ENCODE data around the gene GBF1. TPM values are rescaled to one million over a fixed set of nuclear protein-coding genes. Genes with fewer than 3 reads are reported as not detected.

The GBF1 gene
- total and polyA plus RNA-seq, 7 experiments from 2014 or later: 8.5 to 47.2 (median 37.2) TPM

GRCh38 chr10:102413806-102414561, 168.7 kb downstream of the GBF1 start:
- no peaks in the 10 kb centered on the region for H3K36me3 ChIP-seq (ENCODE audit: control insufficient read depth in 2 of 3, insufficient read depth in 3 of 3, low read length in 3 of 3)
- no peaks in the 10 kb centered on the region for H3K36me3 Mint-ChIP-seq
- H3K27ac ChIP-seq (ENCODE audit: low read depth, low read length): no peak overlapping the region
- peaks cover 26 to 56% (median 40%) of the 10 kb centered on the region in 5 donors for H3K27me3 Mint-ChIP-seq
- H3K4me3 ChIP-seq (ENCODE audit: low read length): no peak overlapping the region
- intact Hi-C loops (cut with micrococcal nuclease): no loop called here
- peaks cover 6 to 25% of the 10 kb centered on the region in 2 donors for H3K4me1 ChIP-seq (ENCODE audit: control insufficient read depth in 2 of 2, insufficient read depth in 2 of 2, low read length in 2 of 2)
- DNase-seq (no peak), ATAC-seq (no peak)
- ChIA-PET POLR2A (interaction anchor here (5.1 kb wide), 1 partner anchor 17 kb away, joined by 55 read pairs; the partner anchor contains the start of gene NFKB2), CTCF (no interaction called here)
- peaks cover 0 to 5% (median 0%) of the 10 kb centered on the region in 11 donors for H3K9me3 Mint-ChIP-seq
- peak overlapping the region in 1 of 9 donors; percentile 58 for H3K27ac Mint-ChIP-seq
- H3K4me3 Mint-ChIP-seq: peak overlapping the region in 1 of 10 donors; percentile 35
- no peaks in the 10 kb centered on the region for H3K9me3 ChIP-seq (ENCODE audit: control insufficient read depth in 2 of 3, low read length in 3 of 3)
- H3K27me3 ChIP-seq (ENCODE audit: control insufficient read depth in 2 of 2, insufficient read depth in 2 of 2, low read length in 2 of 2): peaks cover 4 to 6% of the 10 kb centered on the region in 2 donors
- peaks cover 21 to 41% (median 32%) of the 10 kb centered on the region in 7 donors for H3K4me1 Mint-ChIP-seq

GRCh38 chr10:102414749-102415148, 169.4 kb downstream of the GBF1 start:
- DNase-seq: peak in 1 of 9 donors; percentile 9
- peaks cover 16 to 43% (median 33%) of the 10 kb centered on the region in 7 donors for H3K4me1 Mint-ChIP-seq
- H3K27me3 Mint-ChIP-seq: peaks cover 26 to 52% (median 38%) of the 10 kb centered on the region in 5 donors
- no peak overlapping the region for H3K27ac Mint-ChIP-seq
- Histone ChIP-seq H3K27ac (ENCODE audit: low read depth, low read length) (no peak overlapping the region), H3K36me3 (ENCODE audit: control insufficient read depth in 2 of 3, insufficient read depth in 3 of 3, low read length in 3 of 3) (no peaks in the 10 kb centered on the region), H3K4me3 (ENCODE audit: low read length) (no peak overlapping the region), H3K4me1 (ENCODE audit: control insufficient read depth in 2 of 2, insufficient read depth in 2 of 2, low read length in 2 of 2) (peaks cover 10 to 27% of the 10 kb centered on the region in 2 donors), H3K27me3 (ENCODE audit: control insufficient read depth in 2 of 2, insufficient read depth in 2 of 2, low read length in 2 of 2) (peaks cover 2 to 4% of the 10 kb centered on the region in 2 donors), H3K9me3 (ENCODE audit: control insufficient read depth in 2 of 3, low read length in 3 of 3) (no peaks in the 10 kb centered on the region)
- POLR2A ChIA-PET: interaction anchor here (0.9 kb wide), 1 partner anchor 13 kb away, joined by 3 read pairs; no protein-coding TSS in a partner anchor
- peaks cover 0 to 7% (median 0%) of the 10 kb centered on the region in 11 donors for H3K9me3 Mint-ChIP-seq
- no peak for ATAC-seq
- CTCF ChIA-PET: no interaction called here
- intact Hi-C loops (cut with micrococcal nuclease): no loop called here
- H3K36me3 Mint-ChIP-seq: no peaks in the 10 kb centered on the region
- no peak overlapping the region for H3K4me3 Mint-ChIP-seq

GRCh38 chr10:102416283-102416682, 171.0 kb downstream of the GBF1 start:
- H3K9me3 ChIP-seq (ENCODE audit: control insufficient read depth in 2 of 3, low read length in 3 of 3): no peaks in the 10 kb centered on the region
- ATAC-seq (no peak), DNase-seq (no peak)
- no peaks in the 10 kb centered on the region for H3K36me3 Mint-ChIP-seq
- no peak overlapping the region for H3K27ac Mint-ChIP-seq
- H3K4me3 ChIP-seq (ENCODE audit: low read length): no peak overlapping the region
- peaks cover 0 to 9% (median 0%) of the 10 kb centered on the region in 11 donors for H3K9me3 Mint-ChIP-seq
- H3K4me1 ChIP-seq (ENCODE audit: control insufficient read depth in 2 of 2, insufficient read depth in 2 of 2, low read length in 2 of 2): peaks cover 16 to 23% of the 10 kb centered on the region in 2 donors
- peaks cover 0 to 4% of the 10 kb centered on the region in 2 donors for H3K27me3 ChIP-seq (ENCODE audit: control insufficient read depth in 2 of 2, insufficient read depth in 2 of 2, low read length in 2 of 2)
- no peak overlapping the region for H3K27ac ChIP-seq (ENCODE audit: low read depth, low read length)
- ChIA-PET POLR2A (no interaction called here), CTCF (no interaction called here)
- intact Hi-C loops (cut with micrococcal nuclease): no loop called here
- H3K27me3 Mint-ChIP-seq: peaks cover 26 to 42% (median 30%) of the 10 kb centered on the region in 5 donors
- peak overlapping the region in 2 of 10 donors; percentile 26 to 48 for H3K4me3 Mint-ChIP-seq
- H3K36me3 ChIP-seq (ENCODE audit: control insufficient read depth in 2 of 3, insufficient read depth in 3 of 3, low read length in 3 of 3): no peaks in the 10 kb centered on the region
- peaks cover 14 to 46% (median 37%) of the 10 kb centered on the region in 7 donors for H3K4me1 Mint-ChIP-seq

GRCh38 chr10:102416695-102417094, 171.4 kb downstream of the GBF1 start:
- H3K27me3 Mint-ChIP-seq: peaks cover 23 to 39% (median 27%) of the 10 kb centered on the region in 5 donors
- CTCF ChIA-PET: no interaction called here
- no peak overlapping the region for H3K27ac Mint-ChIP-seq
- ATAC-seq (no peak), DNase-seq (peak in 1 of 9 donors; percentile 21)
- Histone ChIP-seq H3K36me3 (ENCODE audit: control insufficient read depth in 2 of 3, insufficient read depth in 3 of 3, low read length in 3 of 3) (no peaks in the 10 kb centered on the region), H3K27me3 (ENCODE audit: control insufficient read depth in 2 of 2, insufficient read depth in 2 of 2, low read length in 2 of 2) (peaks cover 0 to 4% of the 10 kb centered on the region in 2 donors), H3K4me1 (ENCODE audit: control insufficient read depth in 2 of 2, insufficient read depth in 2 of 2, low read length in 2 of 2) (peaks cover 16 to 23% of the 10 kb centered on the region in 2 donors), H3K4me3 (ENCODE audit: low read length) (no peak overlapping the region), H3K9me3 (ENCODE audit: control insufficient read depth in 2 of 3, low read length in 3 of 3) (no peaks in the 10 kb centered on the region), H3K27ac (ENCODE audit: low read depth, low read length) (no peak overlapping the region)
- POLR2A ChIA-PET: no interaction called here
- H3K4me3 Mint-ChIP-seq: no peak overlapping the region
- H3K36me3 Mint-ChIP-seq: no peaks in the 10 kb centered on the region
- peaks cover 12 to 43% (median 32%) of the 10 kb centered on the region in 7 donors for H3K4me1 Mint-ChIP-seq
- H3K9me3 Mint-ChIP-seq: peaks cover 0 to 9% (median 0%) of the 10 kb centered on the region in 11 donors
- intact Hi-C loops (cut with micrococcal nuclease): no loop called here

- POLR2A ChIA-PET: no interaction called here
These were observed 173.4 kb downstream of the GBF1 start, which contains the start of gene PSD for GRCh38 chr10:102418622-102419268. Gene PSD, minus strand, starts transcription at chr10:102418785. Its CDS starts 1,747 bp downstream, at chr10:102417038.

More at GRCh38 chr10:102418622-102419268, 173.4 kb downstream of the GBF1 start, which contains the start of gene PSD:
- no peak for ATAC-seq
- H3K27ac ChIP-seq (ENCODE audit: low read depth, low read length): no peak within 1 kb of the TSS
- H3K4me3 Mint-ChIP-seq: peak within 1 kb of the TSS; percentile 94 to 99 (median 98)
- peaks cover 0 to 7% (median 0%) of the 10 kb centered on the region in 3 experiments for H3K36me3 ChIP-seq (ENCODE audit: control insufficient read depth in 2 of 3, insufficient read depth in 3 of 3, low read length in 3 of 3)
- H3K27ac Mint-ChIP-seq: peak within 1 kb of the TSS in 7 of 9 donors; percentile 24 to 82 (median 62)
- no peaks in the 10 kb centered on the region for H3K9me3 ChIP-seq (ENCODE audit: control insufficient read depth in 2 of 3, low read length in 3 of 3)
- H3K4me1 Mint-ChIP-seq: peaks cover 17 to 46% (median 33%) of the 10 kb centered on the region in 7 donors
- H3K27me3 ChIP-seq (ENCODE audit: control insufficient read depth in 2 of 2, insufficient read depth in 2 of 2, low read length in 2 of 2): peaks cover 0 to 4% of the 10 kb centered on the region in 2 donors
- peaks cover 22 to 32% (median 26%) of the 10 kb centered on the region in 5 donors for H3K27me3 Mint-ChIP-seq
- CTCF ChIA-PET: no interaction called here
- intact Hi-C loops (cut with micrococcal nuclease): no loop called here
- peak within 1 kb of the TSS; percentile 93 for H3K4me3 ChIP-seq (ENCODE audit: low read length)
- no peaks in the 10 kb centered on the region for H3K36me3 Mint-ChIP-seq
- H3K9me3 Mint-ChIP-seq: peaks cover 0 to 9% (median 0%) of the 10 kb centered on the region in 11 donors
- DNase-seq: peak in 1 of 9 donors; percentile 23
- peaks cover 26 to 33% of the 10 kb centered on the region in 2 donors for H3K4me1 ChIP-seq (ENCODE audit: control insufficient read depth in 2 of 2, insufficient read depth in 2 of 2, low read length in 2 of 2)

All from naive thymus-derived CD4-positive, alpha-beta T cell (primary cell).